GM21723 (cell line): Measurements from ENCODE around the gene HTT-AS.
A peak's percentile ranks its signal among the peaks of the same experiment; 100 is the strongest.
"Not testable (repeated sequence)": the region's sequence is repeated elsewhere in the genome, so short reads cannot be mapped to it uniquely, and the experiment has no call there.

Source experiments
- ATAC-seq: cut with Tn5 transposase; IDR thresholded peaks from one replicate; pipeline ENCODE4 v1.9.1; 2021; ENCODE audit warnings: mild to moderate bottlenecking, moderate library complexity; ENCODE audit not compliant: unreplicated experiment

Gene HTT-AS

DNA sequence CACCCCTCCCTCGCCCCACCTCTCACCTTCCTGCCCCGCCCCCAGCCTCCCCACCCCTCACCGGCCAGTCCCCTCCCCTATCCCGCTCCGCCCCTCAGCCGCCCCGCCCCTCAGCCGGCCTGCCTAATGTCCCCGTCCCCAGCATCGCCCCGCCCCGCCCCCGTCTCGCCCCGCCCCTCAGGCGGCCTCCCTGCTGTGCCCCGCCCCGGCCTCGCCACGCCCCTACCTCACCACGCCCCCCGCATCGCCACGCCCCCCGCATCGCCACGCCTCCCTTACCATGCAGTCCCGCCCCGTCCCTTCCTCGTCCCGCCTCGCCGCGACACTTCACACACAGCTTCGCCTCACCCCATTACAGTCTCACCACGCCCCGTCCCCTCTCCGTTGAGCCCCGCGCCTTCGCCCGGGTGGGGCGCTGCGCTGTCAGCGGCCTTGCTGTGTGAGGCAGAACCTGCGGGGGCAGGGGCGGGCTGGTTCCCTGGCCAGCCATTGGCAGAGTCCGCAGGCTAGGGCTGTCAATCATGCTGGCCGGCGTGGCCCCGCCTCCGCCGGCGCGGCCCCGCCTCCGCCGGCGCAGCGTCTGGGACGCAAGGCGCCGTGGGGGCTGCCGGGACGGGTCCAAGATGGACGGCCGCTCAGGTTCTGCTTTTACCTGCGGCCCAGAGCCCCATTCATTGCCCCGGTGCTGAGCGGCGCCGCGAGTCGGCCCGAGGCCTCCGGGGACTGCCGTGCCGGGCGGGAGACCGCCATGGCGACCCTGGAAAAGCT, at the start of gene HTT-AS, which contains the start of gene HTT:
TSS of gene HTT-AS (minus strand) at position 461 of the 768 bp plus-strand sequence.
TSS of gene HTT (plus strand) at position 604 of the 768 bp plus-strand sequence. CDS start at position 749, 145 bp downstream.
- ATAC-seq = peak; percentile 72

DNA sequence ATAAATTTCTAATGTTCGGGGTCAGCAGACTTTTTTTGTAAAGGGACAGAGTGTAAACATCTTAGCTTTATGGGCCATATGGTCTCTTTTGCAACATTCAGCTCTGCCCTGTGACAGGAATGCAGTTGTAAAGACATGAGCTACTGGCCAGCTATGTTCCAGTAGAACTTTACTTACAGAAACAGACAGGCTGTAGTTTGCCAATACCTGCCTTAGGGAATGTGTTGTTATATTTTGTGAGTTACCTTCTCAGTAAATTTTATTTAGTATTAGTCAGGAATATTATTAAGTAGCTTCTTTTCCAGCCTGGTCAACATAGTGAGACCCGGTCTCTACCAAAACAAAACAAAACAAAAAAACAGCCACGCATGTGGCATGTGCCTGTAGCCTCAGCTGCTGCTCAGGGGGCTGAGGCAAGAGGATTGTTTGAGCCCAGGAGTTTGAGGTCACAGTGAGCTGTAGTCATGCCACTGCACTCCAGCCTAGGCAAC, 48.9 kb upstream of the HTT-AS start:
- no peak for ATAC-seq

DNA sequence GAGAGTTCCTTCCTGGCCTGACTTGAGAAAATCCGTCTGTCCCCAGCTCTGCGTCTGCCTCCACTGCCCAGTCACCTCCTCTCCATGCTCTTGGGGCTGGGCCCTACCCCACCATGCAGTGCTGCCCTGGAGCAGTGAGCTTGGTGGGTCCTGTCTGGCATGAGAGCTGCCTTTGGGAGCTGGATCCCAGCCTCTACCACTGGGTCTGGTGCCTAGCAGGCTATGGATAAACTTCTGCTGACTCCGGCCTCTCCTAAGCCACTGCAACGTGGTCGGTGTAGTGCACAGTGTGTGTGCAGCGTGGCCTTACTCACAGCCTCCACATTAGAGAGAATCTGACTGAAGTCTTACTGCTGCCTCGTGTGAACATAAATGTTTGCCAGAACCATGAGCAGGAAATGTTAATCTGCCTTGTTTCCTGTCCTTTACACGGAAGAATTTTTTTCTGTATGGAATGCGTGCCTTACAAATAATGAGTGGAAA, 47.8 kb upstream of the HTT-AS start:
- ATAC-seq = no peak

DNA sequence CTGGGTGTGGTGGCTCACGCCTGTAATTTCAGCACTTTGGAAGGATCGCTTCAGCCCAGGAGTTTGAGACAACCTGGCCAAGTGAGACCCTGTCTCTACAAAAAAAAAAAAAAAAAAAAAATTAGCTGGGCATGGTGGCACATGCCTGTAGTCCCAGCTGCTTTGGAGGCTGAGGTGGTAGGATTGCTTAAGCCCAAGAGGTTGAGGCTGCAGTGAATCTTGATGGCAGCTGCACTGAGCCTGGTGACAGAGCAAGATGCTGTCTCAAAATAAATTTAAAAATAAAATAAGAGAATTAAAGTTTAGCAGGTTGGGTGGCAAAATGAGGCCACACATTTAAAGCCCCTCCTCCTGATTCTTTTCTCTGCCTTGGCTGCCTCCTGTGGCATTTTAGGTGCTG, 47.3 kb upstream of the HTT-AS start:
- ATAC-seq = no peak

DNA sequence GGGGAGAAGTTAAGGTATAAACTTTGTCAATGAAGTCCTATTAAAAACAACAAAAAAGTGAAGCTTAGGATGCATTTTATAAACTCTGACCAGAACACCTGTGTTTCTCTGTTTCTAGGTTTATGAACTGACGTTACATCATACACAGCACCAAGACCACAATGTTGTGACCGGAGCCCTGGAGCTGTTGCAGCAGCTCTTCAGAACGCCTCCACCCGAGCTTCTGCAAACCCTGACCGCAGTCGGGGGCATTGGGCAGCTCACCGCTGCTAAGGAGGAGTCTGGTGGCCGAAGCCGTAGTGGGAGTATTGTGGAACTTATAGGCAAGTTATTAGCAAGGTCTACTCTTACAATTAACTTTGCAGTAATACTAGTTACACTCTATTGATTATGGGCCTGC, 46.8 kb upstream of the HTT-AS start:
- no peak for ATAC-seq

DNA sequence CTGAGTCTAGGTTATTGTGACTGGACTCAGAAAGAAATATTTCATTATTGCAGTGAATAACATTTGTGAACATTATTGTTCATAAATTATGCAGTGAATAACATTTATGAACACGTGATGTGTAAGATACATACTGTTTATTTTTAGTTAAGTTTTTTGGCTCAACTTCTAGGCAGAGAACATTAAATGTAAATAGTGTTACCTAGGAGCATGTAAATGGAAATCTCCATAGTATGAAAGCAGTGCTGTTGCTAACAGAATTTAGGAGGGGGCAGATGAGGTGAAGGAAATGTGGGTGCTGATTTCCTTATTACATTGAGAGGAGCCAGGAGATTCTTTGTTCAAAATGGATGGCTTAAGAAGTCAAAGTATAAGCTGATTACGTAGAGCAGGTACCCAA, 45.1 kb upstream of the HTT-AS start:
- no peak for ATAC-seq

DNA sequence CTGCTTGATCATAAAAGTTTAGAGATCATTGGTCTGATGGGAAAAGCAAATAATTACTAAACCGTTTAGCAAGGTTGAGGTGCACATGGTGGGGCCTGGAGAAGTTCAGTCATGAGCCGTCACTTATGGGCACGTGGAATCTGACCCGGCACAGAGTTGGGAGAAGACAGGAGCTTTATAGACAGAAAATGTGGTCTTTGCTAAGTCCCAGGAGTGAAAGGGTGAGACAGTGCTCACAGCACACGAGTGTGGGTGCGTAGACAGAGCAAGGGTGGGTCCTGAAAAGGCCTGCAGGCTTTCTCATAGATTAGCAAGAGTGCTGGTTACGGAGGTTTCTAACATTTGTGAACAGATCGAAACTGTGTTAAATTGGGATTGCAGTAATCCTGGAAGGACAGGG, 44.0 kb upstream of the HTT-AS start:
- ATAC-seq = no peak

DNA sequence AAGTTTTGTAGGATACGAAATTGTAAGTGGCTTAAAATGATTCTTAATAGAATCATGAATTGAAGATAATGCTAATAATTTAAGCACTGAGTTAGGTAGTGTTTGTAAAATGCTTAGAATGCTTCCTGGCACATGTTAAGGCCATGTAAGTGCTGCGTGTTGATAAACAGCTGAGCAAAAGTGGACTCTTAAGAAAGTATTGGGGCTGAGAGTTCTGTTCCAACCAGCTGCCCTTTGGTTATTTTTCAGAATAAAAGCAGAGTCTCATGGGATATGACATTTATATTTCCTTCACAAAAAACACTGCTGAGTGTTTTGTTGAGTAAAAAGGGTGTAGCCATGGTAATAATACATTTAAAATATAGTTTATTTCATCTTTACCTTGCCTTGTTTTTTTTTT, 42.6 kb upstream of the HTT-AS start:
- ATAC-seq = no peak

DNA sequence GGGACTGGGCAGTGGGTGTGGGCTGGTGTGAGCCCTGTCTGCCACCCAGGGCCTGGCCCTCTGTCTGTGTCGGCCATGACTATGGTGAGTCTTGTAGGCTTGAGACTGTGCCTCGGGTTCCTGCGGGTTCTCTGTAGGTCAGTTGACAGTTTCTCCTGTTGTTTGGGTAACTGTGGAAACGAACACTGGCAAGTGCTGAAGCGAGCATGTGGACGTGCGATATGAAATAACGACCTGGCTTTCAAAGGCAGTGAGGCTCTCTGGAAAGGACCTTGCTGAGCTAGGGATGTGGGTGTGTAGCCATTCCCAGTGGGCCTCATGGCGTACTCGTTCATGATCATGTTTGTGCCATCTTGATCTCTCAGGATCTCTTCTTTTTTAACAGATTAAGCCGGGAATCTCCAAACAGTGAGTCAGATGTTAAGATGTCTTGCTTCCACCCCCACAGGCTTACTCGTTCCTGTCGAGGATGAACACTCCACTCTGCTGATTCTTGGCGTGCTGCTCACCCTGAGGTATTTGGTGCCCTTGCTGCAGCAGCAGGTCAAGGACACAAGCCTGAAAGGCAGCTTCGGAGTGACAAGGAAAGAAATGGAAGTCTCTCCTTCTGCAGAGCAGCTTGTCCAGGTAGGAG, 41.4 kb upstream of the HTT-AS start:
- no peak for ATAC-seq

DNA sequence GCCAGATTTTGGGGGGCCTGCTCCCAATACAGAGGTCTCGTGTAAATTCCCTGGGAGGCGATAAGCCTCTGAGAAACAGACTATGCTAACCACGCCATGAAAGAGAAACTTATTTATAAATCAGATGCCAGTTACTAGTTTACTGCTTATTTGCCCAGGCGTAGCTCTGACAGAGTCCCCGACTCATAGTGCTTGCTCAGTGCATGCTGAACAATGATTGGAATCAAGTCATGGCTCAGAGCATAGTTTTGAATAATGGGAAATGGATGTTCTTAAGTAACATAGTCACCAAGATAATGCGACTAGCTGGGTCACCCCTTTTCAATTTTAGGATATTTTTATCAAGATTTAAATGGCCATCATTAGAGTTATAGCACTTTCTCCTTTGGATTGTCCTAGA, 40.0 kb upstream of the HTT-AS start:
- ATAC-seq = no peak

DNA sequence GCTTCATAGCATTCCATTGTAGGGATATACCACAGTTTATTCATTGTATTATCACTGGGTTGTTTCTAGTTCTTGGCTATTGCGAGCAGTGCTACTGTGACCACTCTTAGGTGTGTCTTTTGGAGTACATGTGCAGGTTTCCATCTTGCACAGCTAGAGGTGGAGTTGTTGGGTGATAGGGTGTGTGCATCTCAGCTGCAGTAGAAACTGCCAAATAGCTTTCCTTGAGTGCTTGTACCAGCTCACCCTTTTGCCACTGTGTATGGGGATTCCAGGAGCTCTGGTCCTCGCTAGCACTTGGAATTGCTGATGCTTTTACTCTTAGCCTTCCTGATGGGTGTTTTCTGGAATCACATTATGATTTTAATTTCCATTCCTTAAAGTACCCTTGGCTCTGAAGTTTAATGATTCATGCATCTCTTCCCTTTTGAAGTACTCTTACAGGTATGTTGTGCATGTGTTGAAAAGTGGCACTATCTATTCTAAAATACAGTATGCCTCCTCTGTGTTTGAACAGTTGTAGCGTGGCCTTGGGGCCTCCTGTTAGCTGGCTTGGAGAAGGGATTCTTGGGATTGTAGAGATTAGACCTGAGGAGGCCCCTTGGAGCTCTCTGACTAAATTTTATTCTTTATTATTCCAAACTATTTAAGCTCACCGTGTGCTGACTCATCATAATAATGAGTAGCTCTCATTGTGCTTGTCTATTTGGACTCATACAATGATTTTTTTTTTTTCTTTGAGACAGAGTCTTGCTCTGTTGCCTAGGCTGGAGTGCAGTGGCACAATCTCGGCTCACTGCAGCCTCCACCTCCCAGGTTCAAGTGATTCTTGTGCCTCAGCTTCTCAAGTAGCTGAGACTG, 38.5 kb upstream of the HTT-AS start:
- no peak for ATAC-seq

DNA sequence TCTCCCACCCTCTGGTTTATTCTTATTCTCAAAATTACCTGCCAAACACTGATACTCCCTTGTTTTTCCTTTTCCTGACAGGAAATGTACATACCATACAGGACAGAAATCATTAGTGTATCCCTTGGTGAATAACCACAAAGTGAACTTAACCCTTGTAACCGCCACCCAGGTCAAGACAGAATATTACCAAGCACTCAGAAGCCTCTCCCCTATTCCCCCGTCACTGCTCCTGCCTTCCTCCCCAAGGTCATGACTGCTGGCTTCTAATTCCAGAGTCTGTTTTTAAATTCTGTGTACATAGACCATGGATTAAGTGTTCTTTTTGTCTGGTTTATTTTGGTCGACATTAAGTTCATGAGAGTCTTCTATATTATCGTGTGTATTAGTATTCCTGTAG, 37.9 kb upstream of the HTT-AS start:
- ATAC-seq = no peak

DNA sequence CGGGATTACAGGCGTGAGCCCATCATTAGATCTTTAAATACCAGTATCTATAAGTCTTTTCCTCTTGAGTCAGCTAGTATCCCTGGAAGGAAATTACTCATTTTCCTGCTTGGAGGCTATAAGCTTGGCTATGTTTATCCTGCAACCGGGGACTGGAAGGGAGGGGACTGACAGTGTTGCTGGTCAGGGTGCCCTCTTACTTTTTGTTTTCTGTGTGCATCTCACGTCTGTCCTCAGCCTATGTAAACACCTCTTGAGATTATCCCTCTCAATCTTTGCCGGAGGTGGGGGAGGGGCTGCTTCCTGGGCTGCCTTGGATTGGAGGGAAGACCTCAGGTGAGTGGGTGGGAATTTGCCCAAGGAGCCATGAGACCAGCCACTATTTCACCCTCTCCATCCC, 37.1 kb upstream of the HTT-AS start:
- ATAC-seq = no peak

DNA sequence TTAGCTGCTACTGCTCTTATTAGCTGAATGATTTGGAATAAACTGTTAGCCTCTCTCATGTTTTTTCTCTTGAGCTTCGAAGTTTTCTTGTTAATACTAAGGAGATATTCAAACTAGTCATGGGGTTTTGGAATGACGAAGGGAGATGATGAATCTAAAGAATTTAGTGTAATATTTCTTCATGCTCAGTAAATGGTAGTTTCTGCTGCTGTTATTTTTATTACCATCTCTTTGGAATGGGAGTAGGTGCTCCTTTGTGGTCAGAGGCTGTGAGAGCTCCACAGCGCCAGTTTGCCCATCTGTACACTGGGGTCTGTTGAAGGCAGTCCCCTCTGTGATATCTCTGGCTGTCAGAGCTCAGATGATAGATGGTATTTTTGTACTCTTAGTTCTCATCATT, 33.9 kb upstream of the HTT-AS start:
- ATAC-seq = no peak

DNA sequence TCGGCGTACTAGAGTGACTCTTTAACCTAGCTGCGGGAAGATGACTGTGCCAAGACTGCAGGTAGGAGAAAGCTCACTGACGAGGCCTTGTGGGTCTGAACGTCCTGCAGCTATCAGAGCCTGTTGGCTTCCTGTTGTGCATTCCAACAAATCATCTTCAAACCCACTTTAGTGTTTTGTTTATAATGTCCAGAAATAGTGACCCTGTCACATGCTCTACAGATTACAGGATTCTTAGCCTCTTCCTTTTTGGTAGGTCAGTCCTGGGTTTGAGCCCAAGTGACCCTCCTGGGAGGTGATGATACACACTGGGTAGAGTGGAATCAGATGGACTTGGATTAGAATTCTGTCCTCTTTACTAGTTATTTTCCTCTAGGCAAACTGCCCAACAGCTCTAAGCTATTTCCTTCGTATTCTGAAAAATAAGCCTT, 33.4 kb upstream of the HTT-AS start:
- no peak for ATAC-seq

DNA sequence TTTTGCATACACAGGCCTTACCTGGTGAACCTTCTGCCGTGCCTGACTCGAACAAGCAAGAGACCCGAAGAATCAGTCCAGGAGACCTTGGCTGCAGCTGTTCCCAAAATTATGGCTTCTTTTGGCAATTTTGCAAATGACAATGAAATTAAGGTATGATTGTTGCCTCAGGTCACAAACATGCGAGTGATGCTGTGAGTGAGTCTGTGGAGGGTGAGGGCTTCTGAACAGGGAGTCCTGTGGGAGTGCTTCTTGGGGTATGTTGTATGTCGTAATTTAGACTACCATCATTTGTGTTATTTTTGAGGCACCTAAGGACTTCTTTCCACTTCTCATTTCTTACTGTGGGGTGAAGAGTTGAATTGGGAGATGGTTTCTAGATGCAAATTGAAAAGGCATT, 32.9 kb upstream of the HTT-AS start:
- ATAC-seq = no peak

DNA sequence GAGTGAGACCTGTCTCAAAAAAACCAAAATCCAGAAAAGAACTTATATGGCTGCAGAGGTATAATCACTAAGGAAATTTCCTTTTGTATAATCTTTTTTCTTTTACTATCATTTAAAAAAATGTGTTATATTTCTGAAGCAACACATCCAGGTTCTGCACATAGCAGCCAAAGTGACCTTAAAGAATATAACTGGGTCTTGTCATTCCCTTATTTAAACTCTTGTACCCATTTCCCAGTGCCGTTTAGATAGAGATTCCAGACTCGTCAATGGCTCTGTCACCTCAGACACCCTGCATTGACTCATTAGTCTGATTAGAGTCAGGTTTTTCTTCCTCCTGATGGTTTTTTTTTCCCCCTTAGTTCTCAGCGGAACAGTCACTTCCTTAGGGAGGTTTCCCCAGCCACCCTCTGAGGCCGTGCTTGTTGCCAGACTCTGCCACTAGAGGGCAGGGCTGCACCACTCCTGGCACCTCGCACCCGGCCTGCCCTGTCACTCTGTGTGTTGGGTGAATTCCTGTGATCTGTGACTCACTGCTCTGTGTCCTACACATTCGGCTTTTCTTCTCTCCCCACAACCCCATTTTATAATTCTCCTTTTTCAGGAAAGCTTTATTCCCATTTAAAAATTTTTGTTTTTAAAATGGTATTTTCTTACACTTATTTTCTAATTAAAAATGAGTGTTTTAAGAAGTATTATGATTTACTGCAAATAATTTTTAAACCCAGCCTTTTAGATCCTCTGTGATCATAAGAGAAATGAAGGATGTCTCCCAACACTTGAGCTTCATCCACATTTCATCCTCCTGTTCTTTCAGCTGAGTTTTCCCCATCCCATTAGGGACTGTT, 32.2 kb upstream of the HTT-AS start:
- ATAC-seq = peak; percentile 96

DNA sequence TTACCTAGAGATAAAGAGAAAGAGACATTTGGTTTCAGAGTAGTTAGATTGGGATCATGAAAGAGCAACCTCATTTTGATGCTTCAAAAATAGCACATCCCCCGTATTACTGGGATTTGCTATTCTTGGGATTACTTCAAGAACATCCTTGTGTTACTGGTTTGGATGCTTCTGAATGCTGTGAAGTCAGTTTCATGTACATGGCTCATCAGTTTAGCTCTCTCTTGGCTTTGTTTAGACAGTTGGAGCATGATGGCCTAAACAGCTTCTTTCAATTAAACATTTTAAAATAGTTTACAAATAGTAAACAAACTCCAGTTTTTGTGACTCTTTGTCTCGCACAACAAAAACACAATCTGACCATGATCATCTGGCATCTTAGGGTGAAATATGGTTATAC, 24.0 kb upstream of the HTT-AS start:
- ATAC-seq = no peak

DNA sequence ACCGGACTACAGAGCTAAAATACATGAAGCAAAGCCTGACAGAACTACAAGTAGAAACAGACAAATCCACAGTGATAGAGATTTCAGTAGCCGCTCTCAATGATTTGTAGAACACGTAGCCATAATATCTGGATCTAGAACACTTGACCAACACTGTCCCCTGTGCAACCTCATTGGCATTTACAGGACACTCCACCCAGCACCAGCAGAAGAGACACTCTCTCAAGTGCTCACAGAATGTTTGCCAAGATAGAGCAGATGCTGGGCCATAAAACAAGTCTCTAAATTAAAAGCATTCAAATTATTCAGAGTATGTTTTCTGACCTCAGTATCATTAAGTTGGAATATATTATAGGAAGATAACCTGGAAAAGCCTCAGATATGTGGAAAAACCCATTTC, 21.9 kb upstream of the HTT-AS start:
- ATAC-seq = no peak

DNA sequence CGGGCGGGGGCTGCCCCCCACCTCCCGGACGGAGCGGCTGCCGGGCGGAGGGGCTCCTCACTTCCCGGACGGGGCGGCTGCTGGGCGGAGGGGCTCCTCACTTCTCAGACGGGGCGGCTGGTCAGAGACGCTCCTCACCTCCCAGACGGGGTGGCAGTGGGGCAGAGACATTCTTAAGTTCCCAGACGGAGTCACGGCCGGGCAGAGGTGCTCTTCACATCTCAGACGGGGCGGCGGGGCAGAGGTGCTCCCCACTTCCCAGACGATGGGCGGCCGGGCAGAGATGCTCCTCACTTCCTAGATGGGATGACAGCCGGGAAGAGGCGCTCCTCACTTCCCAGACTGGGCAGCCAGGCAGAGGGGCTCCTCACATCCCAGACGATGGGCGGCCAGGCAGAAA, 20.4 kb upstream of the HTT-AS start:
- ATAC-seq = not testable (repeated sequence)
